Neural cell (in vitro differentiated cells): ENCODE measurements around the gene PRKCZ. TPM values are rescaled to one million over a fixed set of nuclear protein-coding genes. Genes with fewer than 3 reads are reported as not detected.

Experiments
- H2AFZ ChIP-seq: fragments of 200-600, 300-800 bp; sonication (generic), shearing (Covaris generic); 2 replicates; pipeline ENCODE4 v1.6.0; 2014; ENCODE audit warnings: low read depth, mild to moderate bottlenecking, antibody characterized with exemption, low read length, moderate library complexity
- H3F3A ChIP-seq: fragments of 200-600 bp; shearing (Covaris generic); 2 replicates; pipeline ENCODE4 v1.6.1; 2016; ENCODE audit warnings: mild to moderate bottlenecking, moderate library complexity, mixed read lengths, antibody characterized with exemption, low read length; ENCODE audit not compliant: insufficient read depth, poor library complexity, severe bottlenecking
- H3K27ac ChIP-seq: fragments of 200-600, 300-800 bp; sonication (generic), shearing (Covaris generic); 2 replicates; pipeline ENCODE4 v1.5.1; 2014; ENCODE audit warnings: mild to moderate bottlenecking, low read length, moderate library complexity
- H3K27me3 ChIP-seq: fragments of 300-800, 200-600 bp; sonication (generic), shearing (Covaris generic); 2 replicates; pipeline ENCODE4 v1.6.0; 2014; ENCODE audit warnings: mild to moderate bottlenecking, low read depth, low read length, moderate library complexity; ENCODE audit not compliant: insufficient read depth
- H3K36me3 ChIP-seq: fragments of 300-800, 200-600 bp; sonication (generic), shearing (Covaris generic); 2 replicates; pipeline ENCODE4 v1.5.1; 2014; ENCODE audit warnings: mild to moderate bottlenecking, antibody characterized with exemption, low read length, moderate library complexity; ENCODE audit not compliant: insufficient read depth
- H3K4me2 ChIP-seq: fragments of 300-800, 200-600 bp; sonication (generic), shearing (Covaris generic); 2 replicates; pipeline ENCODE4 v1.6.0; 2014; ENCODE audit warnings: mild to moderate bottlenecking, low read length
- H3K4me3 ChIP-seq: fragments of 300-800, 200-600 bp; sonication (generic), shearing (Covaris generic); 2 replicates; pipeline ENCODE4 v1.5.1; 2014; ENCODE audit warnings: mild to moderate bottlenecking, low read length, moderate library complexity
- H3K79me2 ChIP-seq: fragments of 200-600 bp; shearing (Covaris generic); replicated peaks from 2 replicates; pipeline ENCODE4 v1.6.0; 2014; ENCODE audit warnings: mild to moderate bottlenecking, low read length, moderate library complexity; ENCODE audit not compliant: insufficient read depth
- H3K9ac ChIP-seq: fragments of 300-800, 200-600 bp; sonication (generic), shearing (Covaris generic); 2 replicates; pipeline ENCODE4 v1.6.1; 2016; ENCODE audit warnings: mild to moderate bottlenecking, low read length, mixed read lengths
- H3K9me2 ChIP-seq: fragments of 200-600 bp; shearing (Covaris generic); 2 replicates; pipeline ENCODE4 v1.6.1; 2016; ENCODE audit warnings: mild to moderate bottlenecking, low read length, mixed read lengths; ENCODE audit not compliant: insufficient read depth
- H3K9me3 ChIP-seq: fragments of 200-600, 300-800 bp; sonication (generic), shearing (Covaris generic); 2 replicates; pipeline ENCODE4 v1.6.1; 2016; ENCODE audit warnings: mild to moderate bottlenecking, mixed run types, low read length, moderate library complexity, mixed read lengths
- H4K20me1 ChIP-seq: fragments of 200-600 bp; shearing (Covaris generic); 2 replicates; pipeline ENCODE4 v1.6.1; 2016; ENCODE audit warnings: mild to moderate bottlenecking, mixed run types; ENCODE audit not compliant: insufficient read depth
- CTCF ChIP-seq: fragments of 450-650 bp; IDR thresholded peaks from 2 replicates; pipeline ENCODE4 v1.5.1; 2014; ENCODE audit warnings: antibody characterized with exemption, mild to moderate bottlenecking, moderate library complexity; ENCODE audit not compliant: poor library complexity, severe bottlenecking
- EP300 ChIP-seq: fragments of 450-650 bp; conservative IDR thresholded peaks from 2 replicates; pipeline ENCODE4 v1.6.1; 2014; ENCODE audit warnings: antibody characterized with exemption, mild to moderate bottlenecking, moderate library complexity; ENCODE audit not compliant: poor library complexity, severe bottlenecking
- EZH2 ChIP-seq: fragments of 200-600, 300-800 bp; shearing (Covaris generic), sonication (generic); IDR thresholded peaks from 2 replicates; pipeline ENCODE4 v1.6.1; 2014; ENCODE audit warnings: antibody characterized with exemption, low read length, borderline replicate concordance, mild to moderate bottlenecking; ENCODE audit not compliant: insufficient read depth, poor library complexity, severe bottlenecking
- MXI1 ChIP-seq: fragments of 450-650 bp; conservative IDR thresholded peaks from 2 replicates; pipeline ENCODE4 v1.6.1; 2014; ENCODE audit warnings: antibody characterized with exemption, mild to moderate bottlenecking; ENCODE audit not compliant: poor library complexity, severe bottlenecking
- POLR2AphosphoS5 ChIP-seq: IDR thresholded peaks from 2 replicates; pipeline ENCODE4 v1.6.1; 2012
- RAD21 ChIP-seq: fragments of 450-650 bp; conservative IDR thresholded peaks from 2 replicates; pipeline ENCODE4 v1.6.1; 2014; ENCODE audit warnings: antibody characterized with exemption, mild to moderate bottlenecking, moderate library complexity
- SMC3 ChIP-seq: fragments of 450-650 bp; conservative IDR thresholded peaks from 2 replicates; pipeline ENCODE4 v1.6.1; 2014; ENCODE audit warnings: antibody characterized with exemption, mild to moderate bottlenecking, moderate library complexity; ENCODE audit not compliant: poor library complexity
- TAF1 ChIP-seq: IDR thresholded peaks from 2 replicates; pipeline ENCODE4 v1.6.1; 2012; ENCODE audit warnings: low read depth
- polyA plus RNA-seq: library from polyadenylated mRNA; depleted of rRNA; stranded (reverse); fragments of >200 nt; gene quantifications from 2 replicates; pipeline ENCODE4 v1.2.3, GENCODE V29; 2014
- TF ChIP-seq, protein P1 (sequence below): IDR thresholded peaks from 2 replicates; pipeline ENCODE4 v1.6.1; 2012; ENCODE audit warnings: borderline replicate concordance

The PRKCZ gene
- polyA plus RNA-seq, 1 donor from 2014 or later, result 54.9 TPM

- TF ChIP-seq, protein P1, sequence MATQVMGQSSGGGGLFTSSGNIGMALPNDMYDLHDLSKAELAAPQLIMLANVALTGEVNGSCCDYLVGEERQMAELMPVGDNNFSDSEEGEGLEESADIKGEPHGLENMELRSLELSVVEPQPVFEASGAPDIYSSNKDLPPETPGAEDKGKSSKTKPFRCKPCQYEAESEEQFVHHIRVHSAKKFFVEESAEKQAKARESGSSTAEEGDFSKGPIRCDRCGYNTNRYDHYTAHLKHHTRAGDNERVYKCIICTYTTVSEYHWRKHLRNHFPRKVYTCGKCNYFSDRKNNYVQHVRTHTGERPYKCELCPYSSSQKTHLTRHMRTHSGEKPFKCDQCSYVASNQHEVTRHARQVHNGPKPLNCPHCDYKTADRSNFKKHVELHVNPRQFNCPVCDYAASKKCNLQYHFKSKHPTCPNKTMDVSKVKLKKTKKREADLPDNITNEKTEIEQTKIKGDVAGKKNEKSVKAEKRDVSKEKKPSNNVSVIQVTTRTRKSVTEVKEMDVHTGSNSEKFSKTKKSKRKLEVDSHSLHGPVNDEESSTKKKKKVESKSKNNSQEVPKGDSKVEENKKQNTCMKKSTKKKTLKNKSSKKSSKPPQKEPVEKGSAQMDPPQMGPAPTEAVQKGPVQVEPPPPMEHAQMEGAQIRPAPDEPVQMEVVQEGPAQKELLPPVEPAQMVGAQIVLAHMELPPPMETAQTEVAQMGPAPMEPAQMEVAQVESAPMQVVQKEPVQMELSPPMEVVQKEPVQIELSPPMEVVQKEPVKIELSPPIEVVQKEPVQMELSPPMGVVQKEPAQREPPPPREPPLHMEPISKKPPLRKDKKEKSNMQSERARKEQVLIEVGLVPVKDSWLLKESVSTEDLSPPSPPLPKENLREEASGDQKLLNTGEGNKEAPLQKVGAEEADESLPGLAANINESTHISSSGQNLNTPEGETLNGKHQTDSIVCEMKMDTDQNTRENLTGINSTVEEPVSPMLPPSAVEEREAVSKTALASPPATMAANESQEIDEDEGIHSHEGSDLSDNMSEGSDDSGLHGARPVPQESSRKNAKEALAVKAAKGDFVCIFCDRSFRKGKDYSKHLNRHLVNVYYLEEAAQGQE, result no peak
Measured at GRCh38 chr1:2160451-2161300, 110.5 kb downstream of the PRKCZ start (continued).

DNA sequence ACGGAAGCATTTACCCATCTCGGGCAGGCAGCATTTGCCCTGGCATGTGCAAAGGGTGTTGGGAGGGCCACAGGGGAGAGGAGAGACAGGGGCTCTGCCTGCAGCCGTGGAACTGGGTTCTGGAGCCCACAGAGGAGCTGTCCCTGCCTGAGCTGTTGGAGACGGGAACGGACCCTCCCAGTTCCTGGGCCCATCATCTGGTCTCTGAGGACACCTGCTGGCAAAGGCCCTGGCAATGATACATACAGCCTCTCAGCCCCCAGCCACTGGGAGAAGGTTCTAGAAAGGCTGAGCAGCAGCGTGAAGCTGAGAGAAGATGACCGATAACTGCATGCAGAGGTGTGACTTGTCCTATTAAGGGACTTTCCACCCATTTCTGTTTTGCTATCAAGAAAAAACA, 113.0 kb downstream of the PRKCZ start:
- Histone ChIP-seq H3K79me2 (no peaks in the 10 kb centered on the region), H3F3A (no peaks in the 10 kb centered on the region), H3K9me3 (no peaks in the 10 kb centered on the region), H3K4me3 (no peak overlapping the region), H3K36me3 (no peaks in the 10 kb centered on the region), H4K20me1 (no peaks in the 10 kb centered on the region), H3K27me3 (no peaks in the 10 kb centered on the region), H3K4me2 (no peak overlapping the region), H3K27ac (no peak overlapping the region), H3K9ac (no peak overlapping the region), H2AFZ (no peak overlapping the region), H3K9me2 (no peaks in the 10 kb centered on the region)
- TF ChIP-seq EZH2, result no peak
- TF ChIP-seq POLR2AphosphoS5, result no peak
- TF ChIP-seq MXI1, result no peak
- no peak for TF ChIP-seq SMC3
- no peak for TF ChIP-seq RAD21
- no peak for TF ChIP-seq EP300
- TF ChIP-seq CTCF, result no peak
- TF ChIP-seq TAF1, result no peak
- TF ChIP-seq, protein P1, result no peak
